Measurements from ENCODE around the gene POLK.

DNA sequence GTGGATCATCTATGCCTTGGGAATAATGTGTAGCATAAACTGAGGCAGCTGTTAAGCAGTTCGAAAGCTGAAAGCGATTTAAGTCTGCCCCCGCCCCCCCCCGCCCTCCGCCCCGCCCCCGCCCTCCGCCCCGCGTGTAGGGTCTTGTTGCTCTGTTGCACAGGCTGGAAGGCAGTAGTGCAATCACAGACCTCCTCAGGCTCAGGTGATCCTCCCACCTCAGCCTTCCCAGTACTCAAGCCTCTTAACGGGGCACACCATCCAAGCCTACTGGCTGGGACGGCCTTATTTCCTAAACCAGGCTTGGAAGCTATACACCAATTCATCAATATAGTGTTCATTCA, 100.5 kb downstream of the POLK start:
- TF ChIP-seq EZH2phosphoT487 (IDR thresholded peaks at IDR 0.05; ENCODE audit: insufficient read depth, low read depth): no peak
- TF ChIP-seq EZH2 (IDR thresholded peaks at IDR 0.05; ENCODE audit: insufficient read depth, poor library complexity, severe bottlenecking): no peak
